ENCODE results near the gene ADGRF3.

- TF ChIP-seq CTCF (IDR thresholded peaks at IDR 0.05) (no peak), POLR2A (IDR thresholded peaks at IDR 0.05) (no peak)
These were observed 9.3 kb downstream of the ADGRF3 start for GRCh38 chr2:26337298-26337697.

Data from Peyer's patch (tissue), 4 donors.